Ishikawa (cell line): ENCODE measurements around the gene COL23A1.

Source experiments
- CEBPB ChIP-seq: IDR thresholded peaks from 2 replicates; pipeline ENCODE4 v1.6.1; 2012
- CREB1 ChIP-seq: IDR thresholded peaks from 2 replicates; pipeline ENCODE4 v1.6.1; 2012; ENCODE audit warnings: low read depth
- EGR1 ChIP-seq: IDR thresholded peaks from 2 replicates; pipeline ENCODE4 v1.6.1; 2012
- EP300 ChIP-seq: IDR thresholded peaks from 2 replicates; pipeline ENCODE4 v1.6.1; 2012; ENCODE audit warnings: borderline replicate concordance
- FOXM1 ChIP-seq: IDR thresholded peaks from 2 replicates; pipeline ENCODE4 v1.6.1; 2012; ENCODE audit warnings: low read depth, borderline replicate concordance
- NFIC ChIP-seq: IDR thresholded peaks from 2 replicates; pipeline ENCODE4 v1.6.1; 2012
- RAD21 ChIP-seq: IDR thresholded peaks from 2 replicates; pipeline ENCODE4 v1.6.1; 2012; ENCODE audit warnings: low read depth
- TAF1 ChIP-seq: IDR thresholded peaks from 2 replicates; pipeline ENCODE4 v1.6.1; 2012; ENCODE audit warnings: low read depth, mild to moderate bottlenecking
- TCF12 ChIP-seq: IDR thresholded peaks from 2 replicates; pipeline ENCODE4 v1.6.1; 2012; ENCODE audit warnings: low read depth
- TEAD4 ChIP-seq: IDR thresholded peaks from 2 replicates; pipeline ENCODE4 v1.6.1; 2012
- YY1 ChIP-seq: IDR thresholded peaks from 2 replicates; pipeline ENCODE4 v1.6.1; 2012; ENCODE audit warnings: low read depth
- ZBTB7A ChIP-seq: IDR thresholded peaks from 2 replicates; pipeline ENCODE4 v1.6.1; 2012; ENCODE audit warnings: low read depth
- TF ChIP-seq, protein P1 (sequence below): IDR thresholded peaks from 2 replicates; pipeline ENCODE4 v1.6.1; 2012
- TF ChIP-seq, protein P2 (sequence below): IDR thresholded peaks from 2 replicates; pipeline ENCODE4 v1.6.1; 2012
- TF ChIP-seq, protein P3 (sequence below): IDR thresholded peaks from 2 replicates; pipeline ENCODE4 v1.6.1; 2012; ENCODE audit warnings: low read depth, mild to moderate bottlenecking

The COL23A1 gene

DNA sequence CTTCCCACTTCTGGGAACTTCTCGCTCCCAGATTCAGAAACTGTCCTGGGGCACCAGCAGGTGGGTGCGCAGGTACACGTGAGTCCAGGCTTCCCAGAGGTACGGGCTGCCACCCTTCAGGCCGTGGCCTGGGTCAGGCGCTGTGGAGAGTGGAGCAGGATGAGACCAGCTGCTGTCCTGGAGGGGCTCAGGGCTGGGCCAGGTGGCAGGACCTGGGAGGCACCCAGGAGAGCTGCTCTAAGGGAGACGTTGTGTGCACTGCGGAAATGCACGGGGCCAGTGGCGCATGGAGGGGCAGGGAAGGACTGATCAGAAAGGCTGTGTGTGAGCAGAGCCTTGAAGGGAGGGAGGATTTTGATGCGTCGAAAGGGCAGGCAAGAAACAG lies 222.5 kb downstream of the COL23A1 start:
- TF ChIP-seq RAD21 (no peak), TCF12 (no peak)
- TF ChIP-seq, protein P1, sequence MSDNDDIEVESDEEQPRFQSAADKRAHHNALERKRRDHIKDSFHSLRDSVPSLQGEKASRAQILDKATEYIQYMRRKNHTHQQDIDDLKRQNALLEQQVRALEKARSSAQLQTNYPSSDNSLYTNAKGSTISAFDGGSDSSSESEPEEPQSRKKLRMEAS, result no peak

DNA sequence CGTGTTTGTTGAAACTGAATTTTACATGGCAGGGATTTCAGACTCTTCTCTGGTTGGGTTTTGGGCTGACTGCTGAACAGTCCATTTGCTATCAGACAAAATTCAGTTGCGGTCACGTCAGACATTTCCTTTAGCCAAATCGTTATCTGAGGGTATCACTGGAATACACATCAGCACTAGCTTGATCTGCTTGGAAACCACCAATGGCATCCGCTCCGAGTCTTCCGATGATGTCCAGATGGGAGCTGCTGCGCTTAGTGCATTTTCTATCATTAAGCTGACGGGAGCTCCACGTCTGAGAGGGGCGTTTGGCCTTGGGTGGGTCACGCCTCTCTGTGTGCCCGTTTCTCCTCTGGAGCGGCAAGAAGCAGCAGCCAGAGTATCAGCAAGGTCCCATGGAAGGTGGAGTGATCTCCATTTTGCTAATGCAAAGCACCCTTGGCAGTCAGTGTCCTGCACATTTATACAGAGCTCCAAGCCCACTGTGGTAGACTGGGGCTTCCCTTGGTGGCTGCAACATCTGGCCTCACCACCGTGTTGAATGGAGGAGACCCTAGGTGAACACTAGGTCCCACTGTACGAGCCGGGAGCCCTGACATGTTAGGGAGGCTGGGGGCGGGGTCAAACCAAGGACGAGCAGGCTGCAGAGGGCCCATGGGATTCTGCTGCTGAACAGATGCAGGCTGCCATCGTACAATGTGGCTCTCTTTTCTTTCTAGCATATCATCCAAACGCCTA lies 223.0 kb downstream of the COL23A1 start:
- TF ChIP-seq, protein P2, sequence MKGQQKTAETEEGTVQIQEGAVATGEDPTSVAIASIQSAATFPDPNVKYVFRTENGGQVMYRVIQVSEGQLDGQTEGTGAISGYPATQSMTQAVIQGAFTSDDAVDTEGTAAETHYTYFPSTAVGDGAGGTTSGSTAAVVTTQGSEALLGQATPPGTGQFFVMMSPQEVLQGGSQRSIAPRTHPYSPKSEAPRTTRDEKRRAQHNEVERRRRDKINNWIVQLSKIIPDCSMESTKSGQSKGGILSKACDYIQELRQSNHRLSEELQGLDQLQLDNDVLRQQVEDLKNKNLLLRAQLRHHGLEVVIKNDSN, result no peak
- TF ChIP-seq RAD21 (no peak), CEBPB (no peak), YY1 (no peak), EP300 (no peak), CREB1 (no peak), NFIC (no peak), ZBTB7A (no peak), TAF1 (no peak), TCF12 (no peak), EGR1 (no peak), FOXM1 (no peak), TEAD4 (no peak)
- TF ChIP-seq, protein P3, sequence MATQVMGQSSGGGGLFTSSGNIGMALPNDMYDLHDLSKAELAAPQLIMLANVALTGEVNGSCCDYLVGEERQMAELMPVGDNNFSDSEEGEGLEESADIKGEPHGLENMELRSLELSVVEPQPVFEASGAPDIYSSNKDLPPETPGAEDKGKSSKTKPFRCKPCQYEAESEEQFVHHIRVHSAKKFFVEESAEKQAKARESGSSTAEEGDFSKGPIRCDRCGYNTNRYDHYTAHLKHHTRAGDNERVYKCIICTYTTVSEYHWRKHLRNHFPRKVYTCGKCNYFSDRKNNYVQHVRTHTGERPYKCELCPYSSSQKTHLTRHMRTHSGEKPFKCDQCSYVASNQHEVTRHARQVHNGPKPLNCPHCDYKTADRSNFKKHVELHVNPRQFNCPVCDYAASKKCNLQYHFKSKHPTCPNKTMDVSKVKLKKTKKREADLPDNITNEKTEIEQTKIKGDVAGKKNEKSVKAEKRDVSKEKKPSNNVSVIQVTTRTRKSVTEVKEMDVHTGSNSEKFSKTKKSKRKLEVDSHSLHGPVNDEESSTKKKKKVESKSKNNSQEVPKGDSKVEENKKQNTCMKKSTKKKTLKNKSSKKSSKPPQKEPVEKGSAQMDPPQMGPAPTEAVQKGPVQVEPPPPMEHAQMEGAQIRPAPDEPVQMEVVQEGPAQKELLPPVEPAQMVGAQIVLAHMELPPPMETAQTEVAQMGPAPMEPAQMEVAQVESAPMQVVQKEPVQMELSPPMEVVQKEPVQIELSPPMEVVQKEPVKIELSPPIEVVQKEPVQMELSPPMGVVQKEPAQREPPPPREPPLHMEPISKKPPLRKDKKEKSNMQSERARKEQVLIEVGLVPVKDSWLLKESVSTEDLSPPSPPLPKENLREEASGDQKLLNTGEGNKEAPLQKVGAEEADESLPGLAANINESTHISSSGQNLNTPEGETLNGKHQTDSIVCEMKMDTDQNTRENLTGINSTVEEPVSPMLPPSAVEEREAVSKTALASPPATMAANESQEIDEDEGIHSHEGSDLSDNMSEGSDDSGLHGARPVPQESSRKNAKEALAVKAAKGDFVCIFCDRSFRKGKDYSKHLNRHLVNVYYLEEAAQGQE, result no peak
- TF ChIP-seq, protein P1, result no peak

DNA sequence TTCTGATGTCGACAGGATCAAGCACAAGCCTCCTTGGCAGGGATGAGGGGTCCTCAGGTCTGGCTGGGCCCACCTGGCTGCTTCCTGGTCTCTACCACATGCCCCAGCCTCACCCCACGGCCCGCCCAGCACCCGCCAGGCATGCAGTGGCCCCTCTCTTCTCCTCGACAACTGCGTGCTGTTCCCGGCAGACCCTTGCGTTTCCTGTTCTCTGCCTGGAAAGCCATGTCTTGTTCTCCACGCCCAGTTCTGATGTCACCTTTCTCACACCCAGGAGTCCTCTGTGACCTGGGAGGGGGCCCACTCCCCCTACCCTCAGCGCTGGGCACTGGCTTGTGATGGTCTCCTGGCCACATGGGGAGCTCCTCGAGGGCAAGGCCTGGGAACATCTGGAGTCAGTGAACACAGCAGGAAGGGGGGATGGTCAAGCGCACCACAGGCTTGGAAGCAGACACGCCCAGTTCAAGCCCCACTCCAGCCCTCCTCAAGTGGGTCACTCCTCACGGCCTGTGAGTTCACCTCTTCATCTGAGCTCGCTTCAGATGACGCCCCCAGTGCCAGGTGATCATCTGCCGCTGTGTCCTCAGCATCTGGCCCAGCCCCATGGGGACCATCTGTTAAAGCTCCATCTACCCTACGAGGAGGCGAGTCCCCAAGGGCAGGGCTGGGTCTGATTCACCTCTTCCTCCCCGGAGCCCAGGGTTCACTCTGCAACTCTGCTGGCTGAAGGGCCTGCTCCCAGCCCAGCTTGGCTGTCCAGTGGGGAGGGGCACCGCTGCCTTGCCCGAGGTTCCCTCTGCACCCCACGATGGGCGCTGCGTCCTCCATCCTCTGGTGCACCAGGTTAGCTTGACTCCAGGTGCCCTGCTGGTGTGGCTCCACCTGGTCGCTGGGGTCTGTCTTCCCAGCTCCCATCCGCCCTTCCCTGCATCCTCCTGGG lies 224.4 kb downstream of the COL23A1 start:
- TF ChIP-seq, protein P1, result no peak
- TF ChIP-seq TEAD4, result no peak
- TF ChIP-seq EGR1, result no peak
- no peak for TF ChIP-seq CEBPB
- no peak for TF ChIP-seq NFIC
- no peak for TF ChIP-seq ZBTB7A
- no peak for TF ChIP-seq EP300
- TF ChIP-seq TAF1, result no peak
- no peak for TF ChIP-seq YY1
- TF ChIP-seq CREB1, result no peak
- TF ChIP-seq RAD21, result no peak
- TF ChIP-seq, protein P3, result no peak
- TF ChIP-seq TCF12, result no peak
- no peak for TF ChIP-seq FOXM1
- TF ChIP-seq, protein P2, result no peak

DNA sequence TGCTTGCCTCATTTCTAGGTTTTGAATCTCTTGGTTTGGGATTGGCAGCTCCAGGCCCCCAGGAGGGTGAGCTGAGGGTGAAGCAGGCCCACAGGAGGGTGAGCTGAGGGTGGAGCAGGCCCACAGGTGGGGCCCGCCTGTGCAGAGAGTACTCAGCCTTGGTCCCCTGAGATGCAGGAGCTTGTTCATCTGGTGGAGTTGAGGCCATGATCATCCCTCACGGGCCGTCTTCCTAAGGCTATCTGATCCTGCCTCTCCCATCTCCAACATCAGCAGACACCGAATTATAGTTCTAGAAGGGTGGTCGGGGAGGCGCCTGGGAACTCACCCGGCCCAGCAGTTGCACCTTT lies 225.9 kb downstream of the COL23A1 start:
- TF ChIP-seq, protein P2, result no peak
- no peak for TF ChIP-seq EP300
- no peak for TF ChIP-seq YY1
- TF ChIP-seq NFIC, result no peak
- no peak for TF ChIP-seq TAF1
- no peak for TF ChIP-seq TEAD4
- no peak for TF ChIP-seq CREB1
- TF ChIP-seq CEBPB, result no peak
- no peak for TF ChIP-seq EGR1
- TF ChIP-seq, protein P3, result no peak
- TF ChIP-seq, protein P1, result no peak
- no peak for TF ChIP-seq ZBTB7A
